Peyer's patch (tissue), 4 donors: Measurements from ENCODE around the gene SLC22A3.

Source experiments
- POLR2A ChIP-seq, 2 donors: fragments of 450-650 bp; IDR thresholded peaks; one replicate each; pipeline ENCODE4 v1.5.1; 2017; ENCODE audit warnings: antibody characterized with exemption in 2 of 2, mild to moderate bottlenecking in 2 of 2, moderate library complexity in 2 of 2
- TF ChIP-seq, protein P1 (sequence below), 6 experiments: fragments of 450-650 bp in 4 of 6; fragments of 200-600 bp in 2 of 6; sonication (generic) in 1 of 6; IDR thresholded peaks; one replicate each; pipeline ENCODE4 v1.5.1; 2017 to 2019; ENCODE audit warnings: antibody characterized with exemption in 6 of 6, mild to moderate bottlenecking in 3 of 6, moderate library complexity in 1 of 6

DNA sequence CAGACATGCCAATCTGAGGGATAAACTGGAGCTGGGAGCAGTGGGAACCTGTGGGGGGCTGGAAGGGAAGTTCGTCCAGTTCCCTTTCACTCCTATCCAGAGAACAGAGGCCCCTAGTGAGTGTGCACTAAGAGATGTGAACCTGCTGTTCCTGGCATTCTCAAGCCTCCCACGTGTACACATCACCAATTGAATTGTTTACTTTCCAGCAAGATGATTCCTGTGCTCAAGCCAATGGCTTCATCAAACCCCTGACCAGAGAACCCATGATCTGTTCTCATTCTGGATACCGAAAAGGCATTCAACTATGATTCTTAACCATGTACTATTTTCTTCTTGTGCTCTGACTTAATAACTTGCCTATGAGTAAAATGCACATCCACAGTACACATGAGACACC lies 10.2 kb upstream of the SLC22A3 start:
- TF ChIP-seq, protein P1, sequence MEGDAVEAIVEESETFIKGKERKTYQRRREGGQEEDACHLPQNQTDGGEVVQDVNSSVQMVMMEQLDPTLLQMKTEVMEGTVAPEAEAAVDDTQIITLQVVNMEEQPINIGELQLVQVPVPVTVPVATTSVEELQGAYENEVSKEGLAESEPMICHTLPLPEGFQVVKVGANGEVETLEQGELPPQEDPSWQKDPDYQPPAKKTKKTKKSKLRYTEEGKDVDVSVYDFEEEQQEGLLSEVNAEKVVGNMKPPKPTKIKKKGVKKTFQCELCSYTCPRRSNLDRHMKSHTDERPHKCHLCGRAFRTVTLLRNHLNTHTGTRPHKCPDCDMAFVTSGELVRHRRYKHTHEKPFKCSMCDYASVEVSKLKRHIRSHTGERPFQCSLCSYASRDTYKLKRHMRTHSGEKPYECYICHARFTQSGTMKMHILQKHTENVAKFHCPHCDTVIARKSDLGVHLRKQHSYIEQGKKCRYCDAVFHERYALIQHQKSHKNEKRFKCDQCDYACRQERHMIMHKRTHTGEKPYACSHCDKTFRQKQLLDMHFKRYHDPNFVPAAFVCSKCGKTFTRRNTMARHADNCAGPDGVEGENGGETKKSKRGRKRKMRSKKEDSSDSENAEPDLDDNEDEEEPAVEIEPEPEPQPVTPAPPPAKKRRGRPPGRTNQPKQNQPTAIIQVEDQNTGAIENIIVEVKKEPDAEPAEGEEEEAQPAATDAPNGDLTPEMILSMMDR (IDR thresholded peaks at IDR 0.05) = no peak
- no peak for TF ChIP-seq POLR2A (IDR thresholded peaks at IDR 0.05)
